ENCODE results near the gene MYH7. TPM values are rescaled to one million over a fixed set of nuclear protein-coding genes. Genes with fewer than 3 reads are reported as not detected.
A peak's percentile ranks its signal among the peaks of the same experiment; 100 is the strongest.

The MYH7 gene
- polyA plus RNA-seq = under 1 TPM; 0.08 to 0.12 TPM

DNA sequence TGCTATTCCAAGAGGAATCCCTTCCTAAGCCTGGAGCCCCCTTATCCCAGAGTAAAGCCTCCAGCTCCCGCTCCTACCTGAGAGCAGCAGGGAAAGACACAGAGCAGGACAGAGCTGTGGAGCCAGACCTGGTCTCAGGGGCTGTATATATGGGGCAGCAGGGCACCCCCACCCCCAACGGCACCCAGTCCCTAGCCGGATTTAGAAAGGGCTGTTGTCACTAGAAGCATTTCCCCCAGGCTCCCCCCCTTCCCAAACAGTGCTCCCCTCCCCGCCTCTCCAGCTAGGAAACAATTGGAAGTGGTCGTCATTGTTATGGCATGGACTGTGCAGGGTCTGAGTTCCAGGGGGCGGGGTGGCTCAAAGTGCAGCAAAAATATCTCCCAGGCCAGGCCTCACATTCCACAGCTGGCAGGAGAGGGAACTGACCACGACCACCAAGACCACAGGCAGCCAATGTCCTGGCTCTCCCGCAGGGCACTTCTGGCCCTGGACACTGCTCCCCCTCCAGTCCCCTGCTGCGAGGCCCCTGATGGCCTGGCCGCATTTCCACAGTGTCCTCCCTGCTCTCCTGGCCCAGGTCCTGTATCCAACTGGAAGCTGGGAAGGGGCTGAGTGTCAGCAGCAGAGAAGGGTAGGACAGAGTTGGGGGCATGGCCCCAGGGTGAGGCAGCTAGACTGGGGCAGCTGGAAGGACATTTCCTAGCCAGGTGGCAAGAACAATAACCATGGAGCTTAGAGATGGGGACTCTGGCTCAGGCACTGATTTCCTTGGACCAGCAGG is at the start of gene MYH7:
Gene MYH7 (minus strand): TSS at position 118 of the 784 bp plus-strand sequence. CDS start 1,928 bp downstream, outside the sequence.
- H3K36me3 ChIP-seq (ENCODE audit: control insufficient read depth in 2 of 2, insufficient read depth in 2 of 2, low read length in 1 of 2) = no peaks in the 10 kb centered on the region
- no peaks in the 10 kb centered on the region for H3K9me3 ChIP-seq (ENCODE audit: control insufficient read depth in 2 of 2, insufficient read depth in 1 of 2, low read depth in 1 of 2, low read length in 1 of 2)
- H3K27ac ChIP-seq (ENCODE audit: low read depth in 2 of 2, low read length in 1 of 2) = no peak within 1 kb of the TSS
- 66 to 67% methylated on average over 10 of the region's 10 CpGs for WGBS, 2 donors
- no peaks in the 10 kb centered on the region for H3K27me3 ChIP-seq (ENCODE audit: control insufficient read depth in 1 of 2, insufficient read depth in 2 of 2, low read length in 2 of 2)
- H3K4me1 ChIP-seq (ENCODE audit: control insufficient read depth in 2 of 2, insufficient read depth in 2 of 2, low read length in 1 of 2) = no peaks in the 10 kb centered on the region
- H3K4me3 ChIP-seq (ENCODE audit: low read depth in 1 of 2, low read length in 2 of 2) = no peak within 1 kb of the TSS

DNA sequence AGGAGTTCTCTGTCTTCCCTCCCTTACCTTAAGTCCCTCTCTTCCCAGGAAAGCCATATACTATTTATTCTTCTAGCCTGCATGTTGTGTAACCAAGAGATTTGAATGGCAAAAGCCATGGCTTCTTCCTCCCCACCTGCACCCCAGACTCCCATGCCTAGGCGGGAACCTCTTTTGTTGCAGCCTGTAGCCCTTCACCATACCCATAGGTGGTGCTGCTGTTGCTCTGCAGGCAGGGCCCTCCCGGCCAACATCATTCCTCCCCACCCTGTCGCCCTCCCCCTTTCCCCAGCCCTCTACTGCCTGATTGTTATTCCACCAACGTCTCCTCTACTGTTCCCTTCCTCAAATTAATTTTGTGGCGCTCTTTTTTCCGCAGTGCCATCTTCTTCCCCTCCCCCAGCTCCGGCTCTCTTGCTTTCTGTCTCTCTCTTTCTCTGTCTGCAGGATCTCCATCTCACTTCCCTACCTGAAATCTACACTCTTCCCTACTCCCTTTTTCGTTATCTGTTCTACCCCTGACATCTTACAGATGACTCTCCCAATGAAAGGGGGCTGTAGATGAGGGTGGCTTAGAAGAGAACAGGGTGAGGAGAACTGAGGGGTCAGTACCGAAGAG is 47.9 kb upstream of the MYH7 start:
- H3K27ac ChIP-seq (ENCODE audit: low read depth in 2 of 2, low read length in 1 of 2) = no peak overlapping the region
- H3K9me3 ChIP-seq (ENCODE audit: control insufficient read depth in 2 of 2, insufficient read depth in 1 of 2, low read depth in 1 of 2, low read length in 1 of 2) = no peaks in the 10 kb centered on the region
- H3K36me3 ChIP-seq (ENCODE audit: control insufficient read depth in 2 of 2, insufficient read depth in 2 of 2, low read length in 1 of 2) = peaks cover 0 to 2% of the 10 kb centered on the region in 2 donors
- H3K4me1 ChIP-seq (ENCODE audit: control insufficient read depth in 2 of 2, insufficient read depth in 2 of 2, low read length in 1 of 2) = no peaks in the 10 kb centered on the region
- WGBS, 2 donors = 55 to 62% methylated on average over 9 of the region's 9 CpGs
- no peak overlapping the region for H3K4me3 ChIP-seq (ENCODE audit: low read depth in 1 of 2, low read length in 2 of 2)
- no peaks in the 10 kb centered on the region for H3K27me3 ChIP-seq (ENCODE audit: control insufficient read depth in 1 of 2, insufficient read depth in 2 of 2, low read length in 2 of 2)

DNA sequence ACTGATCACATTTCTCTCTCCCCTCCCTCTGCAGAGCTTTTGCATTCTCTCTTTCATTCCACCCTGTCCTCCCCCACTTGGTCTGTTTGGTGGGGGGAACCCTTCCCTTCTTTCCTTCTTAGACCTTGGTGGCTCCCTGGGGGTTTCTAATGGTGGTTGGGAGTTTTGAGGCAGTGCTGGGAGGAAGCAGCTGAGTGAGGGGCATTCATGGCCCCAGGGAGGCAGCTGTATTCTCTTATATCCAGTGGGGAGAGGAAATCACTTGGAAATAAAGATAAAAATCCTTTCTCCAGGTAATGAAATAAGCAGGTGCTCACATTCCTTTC is 47.3 kb upstream of the MYH7 start:
- Histone ChIP-seq H3K9me3 (ENCODE audit: control insufficient read depth in 2 of 2, insufficient read depth in 1 of 2, low read depth in 1 of 2, low read length in 1 of 2) (no peaks in the 10 kb centered on the region), H3K27ac (ENCODE audit: low read depth in 2 of 2, low read length in 1 of 2) (no peak overlapping the region), H3K27me3 (ENCODE audit: control insufficient read depth in 1 of 2, insufficient read depth in 2 of 2, low read length in 2 of 2) (no peaks in the 10 kb centered on the region), H3K4me1 (ENCODE audit: control insufficient read depth in 2 of 2, insufficient read depth in 2 of 2, low read length in 1 of 2) (no peaks in the 10 kb centered on the region), H3K36me3 (ENCODE audit: control insufficient read depth in 2 of 2, insufficient read depth in 2 of 2, low read length in 1 of 2) (peaks cover 0 to 2% of the 10 kb centered on the region in 2 donors), H3K4me3 (ENCODE audit: low read depth in 1 of 2, low read length in 2 of 2) (no peak overlapping the region)

DNA sequence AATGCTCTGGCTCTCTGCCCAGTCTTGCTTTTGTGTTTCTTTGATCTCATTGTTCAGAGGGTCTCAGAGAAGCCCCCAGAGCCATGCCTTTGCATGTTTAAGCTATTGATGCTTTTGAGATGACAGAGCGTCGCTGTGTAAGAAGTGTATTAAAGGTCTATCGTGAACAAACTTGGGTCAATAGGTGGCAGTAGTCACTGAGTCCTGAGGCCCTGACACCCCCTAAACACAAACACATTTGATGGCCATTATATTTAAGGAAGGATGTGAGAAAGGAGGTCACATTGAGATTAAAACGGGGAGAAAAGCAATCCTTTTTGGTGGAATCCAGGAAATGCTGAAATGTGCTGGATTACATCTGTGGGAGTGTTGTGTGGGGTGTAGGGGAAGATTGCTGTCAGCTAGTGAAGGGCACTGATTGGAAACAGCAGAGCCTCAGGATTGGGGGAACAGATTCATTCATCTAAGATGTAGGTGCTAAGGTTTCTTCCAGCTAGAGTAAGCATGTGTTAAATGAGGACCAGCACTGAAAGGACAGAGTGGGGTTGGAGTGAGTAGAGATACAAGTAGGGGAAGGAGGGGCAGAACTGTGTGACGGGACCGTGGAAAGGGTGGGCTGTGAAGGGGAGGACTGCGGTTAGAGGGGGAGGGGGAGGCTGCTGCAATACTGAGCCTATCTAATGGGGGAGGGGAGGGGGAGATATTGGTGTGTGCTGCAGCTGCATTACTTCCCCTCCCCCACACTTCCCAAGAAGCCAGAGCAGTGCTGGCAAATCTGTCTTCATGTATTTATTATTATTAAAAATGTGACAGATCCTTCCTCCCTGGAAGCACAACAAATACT is 46.7 kb upstream of the MYH7 start:
- H3K4me1 ChIP-seq (ENCODE audit: control insufficient read depth in 2 of 2, insufficient read depth in 2 of 2, low read length in 1 of 2) = no peaks in the 10 kb centered on the region
- no peaks in the 10 kb centered on the region for H3K27me3 ChIP-seq (ENCODE audit: control insufficient read depth in 1 of 2, insufficient read depth in 2 of 2, low read length in 2 of 2)
- peaks cover 3 to 5% of the 10 kb centered on the region in 2 donors for H3K36me3 ChIP-seq (ENCODE audit: control insufficient read depth in 2 of 2, insufficient read depth in 2 of 2, low read length in 1 of 2)
- no peak overlapping the region for H3K4me3 ChIP-seq (ENCODE audit: low read depth in 1 of 2, low read length in 2 of 2)
- no peak overlapping the region for H3K27ac ChIP-seq (ENCODE audit: low read depth in 2 of 2, low read length in 1 of 2)
- 69 to 76% methylated on average over 6 to 7 of the region's 7 CpGs for WGBS, 2 donors
- H3K9me3 ChIP-seq (ENCODE audit: control insufficient read depth in 2 of 2, insufficient read depth in 1 of 2, low read depth in 1 of 2, low read length in 1 of 2) = no peaks in the 10 kb centered on the region

DNA sequence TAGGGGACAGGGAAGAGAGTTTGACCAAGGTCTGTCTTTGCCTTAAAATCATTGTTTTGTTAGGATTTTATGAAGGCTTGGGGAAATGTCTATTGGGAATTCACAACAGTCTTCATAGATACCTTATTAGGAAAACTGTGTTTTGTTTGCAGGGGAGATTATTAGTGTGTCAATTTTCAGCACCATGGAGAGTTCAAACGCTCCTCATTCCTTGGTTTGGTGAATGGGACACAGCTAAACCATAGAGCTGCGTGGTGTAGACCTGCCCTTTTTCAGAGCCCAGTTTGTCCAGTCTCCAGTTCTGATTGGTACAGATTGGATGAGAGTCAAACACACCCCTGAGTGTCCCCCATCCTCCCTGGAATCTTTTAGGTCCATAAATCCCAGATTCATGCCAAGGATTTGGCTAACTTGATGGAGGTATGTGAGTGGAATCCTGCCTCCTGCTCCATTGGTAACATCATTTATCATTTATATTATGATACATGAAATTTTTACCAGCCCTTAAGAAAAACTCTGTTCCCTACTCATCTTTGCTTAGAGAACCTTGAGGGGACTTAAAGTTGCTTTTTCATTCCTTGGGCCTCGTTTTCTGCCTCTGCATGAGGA is 46.0 kb upstream of the MYH7 start:
- Histone ChIP-seq H3K4me3 (ENCODE audit: low read depth in 1 of 2, low read length in 2 of 2) (no peak overlapping the region), H3K36me3 (ENCODE audit: control insufficient read depth in 2 of 2, insufficient read depth in 2 of 2, low read length in 1 of 2) (peaks cover 5 to 7% of the 10 kb centered on the region in 2 donors), H3K27me3 (ENCODE audit: control insufficient read depth in 1 of 2, insufficient read depth in 2 of 2, low read length in 2 of 2) (no peaks in the 10 kb centered on the region), H3K27ac (ENCODE audit: low read depth in 2 of 2, low read length in 1 of 2) (no peak overlapping the region), H3K4me1 (ENCODE audit: control insufficient read depth in 2 of 2, insufficient read depth in 2 of 2, low read length in 1 of 2) (no peaks in the 10 kb centered on the region), H3K9me3 (ENCODE audit: control insufficient read depth in 2 of 2, insufficient read depth in 1 of 2, low read depth in 1 of 2, low read length in 1 of 2) (no peaks in the 10 kb centered on the region)
- 62 to 67% methylated on average over 3 of the region's 3 CpGs for WGBS, 2 donors

DNA sequence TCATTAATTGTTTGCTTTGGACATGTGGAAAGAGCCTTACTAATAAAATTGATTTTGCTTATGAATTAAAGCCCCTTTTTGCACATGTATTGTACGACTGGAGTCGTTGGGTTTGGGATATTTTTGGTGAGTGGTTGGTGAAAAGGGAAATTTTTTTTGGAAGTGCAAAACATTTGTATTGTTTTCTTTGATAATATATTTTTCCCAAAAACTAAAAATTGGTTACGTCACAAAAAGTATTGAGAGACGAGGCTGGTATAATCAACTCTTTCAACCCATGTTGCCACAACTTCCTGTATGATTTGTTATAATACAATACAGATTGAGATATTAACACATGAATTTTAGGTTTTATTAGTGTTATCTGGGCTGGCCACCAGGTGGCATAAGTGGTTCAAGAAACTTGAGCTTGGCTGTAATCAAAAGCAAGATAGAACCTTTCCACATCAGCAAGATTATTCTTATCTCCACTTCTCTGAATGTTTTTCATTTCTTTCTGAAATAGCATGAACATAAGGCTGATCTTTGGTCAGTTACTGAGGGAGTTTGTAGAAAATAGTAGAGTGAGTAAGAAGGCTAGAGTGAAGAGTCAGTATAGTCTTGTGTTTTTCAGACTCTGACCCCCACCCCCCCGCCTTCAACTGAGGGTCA is 42.8 kb upstream of the MYH7 start:
- Histone ChIP-seq H3K4me1 (ENCODE audit: control insufficient read depth in 2 of 2, insufficient read depth in 2 of 2, low read length in 1 of 2) (no peaks in the 10 kb centered on the region), H3K27ac (ENCODE audit: low read depth in 2 of 2, low read length in 1 of 2) (no peak overlapping the region), H3K4me3 (ENCODE audit: low read depth in 1 of 2, low read length in 2 of 2) (no peak overlapping the region), H3K27me3 (ENCODE audit: control insufficient read depth in 1 of 2, insufficient read depth in 2 of 2, low read length in 2 of 2) (no peaks in the 10 kb centered on the region), H3K36me3 (ENCODE audit: control insufficient read depth in 2 of 2, insufficient read depth in 2 of 2, low read length in 1 of 2) (peaks cover 11 to 17% of the 10 kb centered on the region in 2 donors), H3K9me3 (ENCODE audit: control insufficient read depth in 2 of 2, insufficient read depth in 1 of 2, low read depth in 1 of 2, low read length in 1 of 2) (no peaks in the 10 kb centered on the region)
- 24 to 44% methylated on average over 5 of the region's 5 CpGs for WGBS, 2 donors

DNA sequence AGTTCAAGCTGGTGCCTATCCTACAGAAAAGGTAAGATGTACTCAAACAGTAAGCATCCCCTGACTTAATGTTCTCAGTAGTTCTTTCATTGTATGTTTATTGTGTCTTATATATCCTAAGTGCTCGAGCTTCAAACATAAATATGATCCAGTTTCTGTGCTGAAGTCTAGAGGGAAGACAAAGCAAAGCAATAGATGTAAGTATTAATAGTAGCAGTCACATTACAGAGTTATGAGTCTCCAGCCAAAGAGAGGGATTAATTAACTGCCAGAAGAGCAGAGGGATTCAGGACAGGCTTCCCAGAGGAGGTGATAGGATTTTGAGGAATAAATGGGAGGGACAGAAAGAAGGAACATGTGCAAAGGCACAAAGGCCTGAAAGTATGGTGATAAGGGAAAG is 35.5 kb upstream of the MYH7 start:
- Histone ChIP-seq H3K4me3 (ENCODE audit: low read depth in 1 of 2, low read length in 2 of 2) (no peak overlapping the region), H3K27me3 (ENCODE audit: control insufficient read depth in 1 of 2, insufficient read depth in 2 of 2, low read length in 2 of 2) (no peaks in the 10 kb centered on the region), H3K36me3 (ENCODE audit: control insufficient read depth in 2 of 2, insufficient read depth in 2 of 2, low read length in 1 of 2) (peaks cover 2 to 11% of the 10 kb centered on the region in 2 donors), H3K4me1 (ENCODE audit: control insufficient read depth in 2 of 2, insufficient read depth in 2 of 2, low read length in 1 of 2) (no peaks in the 10 kb centered on the region), H3K27ac (ENCODE audit: low read depth in 2 of 2, low read length in 1 of 2) (no peak overlapping the region), H3K9me3 (ENCODE audit: control insufficient read depth in 2 of 2, insufficient read depth in 1 of 2, low read depth in 1 of 2, low read length in 1 of 2) (no peaks in the 10 kb centered on the region)
- 83 to 85% methylated on average over 1 of the region's 1 CpG for WGBS, 2 donors

DNA sequence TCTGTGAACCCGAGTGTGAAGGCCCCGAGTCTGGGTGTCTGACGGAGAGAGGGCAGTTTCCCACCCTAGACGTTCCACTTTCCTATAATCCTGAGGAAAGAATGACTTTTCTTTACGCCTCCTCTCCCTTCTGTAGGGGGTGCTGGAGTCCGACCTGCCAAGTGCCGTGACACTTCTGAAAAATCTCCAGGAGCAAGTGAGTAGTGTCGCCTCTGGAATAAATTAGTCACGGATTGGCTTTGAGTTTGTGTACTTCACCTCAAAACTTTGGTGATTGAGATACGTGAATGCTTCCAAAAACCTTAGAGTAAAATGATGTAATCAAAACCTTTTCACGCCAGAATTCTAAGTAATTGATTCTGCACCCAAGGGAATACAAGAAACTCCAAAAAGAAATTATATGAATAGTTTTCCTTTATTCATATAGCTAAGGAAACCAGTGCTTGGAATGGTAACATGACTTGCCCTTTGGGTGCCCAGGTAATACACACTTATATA is 34.5 kb upstream of the MYH7 start:
- WGBS, 2 donors = 2 to 4% methylated on average over 11 of the region's 11 CpGs
- Histone ChIP-seq H3K27ac (ENCODE audit: low read depth in 2 of 2, low read length in 1 of 2) (peak overlapping the region; percentile 74 to 94), H3K9me3 (ENCODE audit: control insufficient read depth in 2 of 2, insufficient read depth in 1 of 2, low read depth in 1 of 2, low read length in 1 of 2) (no peaks in the 10 kb centered on the region), H3K4me1 (ENCODE audit: control insufficient read depth in 2 of 2, insufficient read depth in 2 of 2, low read length in 1 of 2) (no peaks in the 10 kb centered on the region), H3K27me3 (ENCODE audit: control insufficient read depth in 1 of 2, insufficient read depth in 2 of 2, low read length in 2 of 2) (no peaks in the 10 kb centered on the region), H3K4me3 (ENCODE audit: low read depth in 1 of 2, low read length in 2 of 2) (peak overlapping the region; percentile 80 to 99), H3K36me3 (ENCODE audit: control insufficient read depth in 2 of 2, insufficient read depth in 2 of 2, low read length in 1 of 2) (peaks cover 0 to 4% of the 10 kb centered on the region in 2 donors)
